ENCODE measurements around the gene ARHGAP45. TPM values are rescaled to one million over a fixed set of nuclear protein-coding genes. Genes with fewer than 3 reads are reported as not detected.

ARHGAP45 gene
- total and polyA plus RNA-seq, 9 of the 15 experiments (the other 6 are each of a cell fraction or from before 2014, with no cell fraction given) = 0.08 to 22.1 (median 4.2) TPM

- TF ChIP-seq, protein P1, sequence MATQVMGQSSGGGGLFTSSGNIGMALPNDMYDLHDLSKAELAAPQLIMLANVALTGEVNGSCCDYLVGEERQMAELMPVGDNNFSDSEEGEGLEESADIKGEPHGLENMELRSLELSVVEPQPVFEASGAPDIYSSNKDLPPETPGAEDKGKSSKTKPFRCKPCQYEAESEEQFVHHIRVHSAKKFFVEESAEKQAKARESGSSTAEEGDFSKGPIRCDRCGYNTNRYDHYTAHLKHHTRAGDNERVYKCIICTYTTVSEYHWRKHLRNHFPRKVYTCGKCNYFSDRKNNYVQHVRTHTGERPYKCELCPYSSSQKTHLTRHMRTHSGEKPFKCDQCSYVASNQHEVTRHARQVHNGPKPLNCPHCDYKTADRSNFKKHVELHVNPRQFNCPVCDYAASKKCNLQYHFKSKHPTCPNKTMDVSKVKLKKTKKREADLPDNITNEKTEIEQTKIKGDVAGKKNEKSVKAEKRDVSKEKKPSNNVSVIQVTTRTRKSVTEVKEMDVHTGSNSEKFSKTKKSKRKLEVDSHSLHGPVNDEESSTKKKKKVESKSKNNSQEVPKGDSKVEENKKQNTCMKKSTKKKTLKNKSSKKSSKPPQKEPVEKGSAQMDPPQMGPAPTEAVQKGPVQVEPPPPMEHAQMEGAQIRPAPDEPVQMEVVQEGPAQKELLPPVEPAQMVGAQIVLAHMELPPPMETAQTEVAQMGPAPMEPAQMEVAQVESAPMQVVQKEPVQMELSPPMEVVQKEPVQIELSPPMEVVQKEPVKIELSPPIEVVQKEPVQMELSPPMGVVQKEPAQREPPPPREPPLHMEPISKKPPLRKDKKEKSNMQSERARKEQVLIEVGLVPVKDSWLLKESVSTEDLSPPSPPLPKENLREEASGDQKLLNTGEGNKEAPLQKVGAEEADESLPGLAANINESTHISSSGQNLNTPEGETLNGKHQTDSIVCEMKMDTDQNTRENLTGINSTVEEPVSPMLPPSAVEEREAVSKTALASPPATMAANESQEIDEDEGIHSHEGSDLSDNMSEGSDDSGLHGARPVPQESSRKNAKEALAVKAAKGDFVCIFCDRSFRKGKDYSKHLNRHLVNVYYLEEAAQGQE (IDR thresholded peaks at IDR 0.05; ENCODE audit: borderline replicate concordance) = no peak
- TF ChIP-seq, protein P1 (CRISPR knock-in tag; IDR thresholded peaks at IDR 0.05; ENCODE audit: low read depth) = 0 out of 2 replicates have a peak, but pooled peaks have one; percentile 14
- TF ChIP-seq HMGN3 (IDR thresholded peaks at IDR 0.05; ENCODE audit: borderline replicate concordance, extremely low read depth, insufficient read length, low read depth, low read length) (peak; percentile 90), MAZ (CRISPR knock-in tag; conservative IDR thresholded peaks at IDR 0.05 in 1 of 2, IDR thresholded peaks at IDR 0.05 in 1 of 2) (peak in 1 of 2 experiments; percentile 79), TCF15 (CRISPR knock-in tag; IDR thresholded peaks at IDR 0.05) (no peak), ETS2 (tag; IDR thresholded peaks at IDR 0.05; ENCODE audit: borderline replicate concordance, poor library complexity, severe bottlenecking) (no peak), ZNF696 (CRISPR knock-in tag; conservative IDR thresholded peaks at IDR 0.05) (no peak), L3MBTL2 (IDR thresholded peaks at IDR 0.05) (peak; percentile 73), GABPA (tag; conservative IDR thresholded peaks at IDR 0.05; ENCODE audit: low read depth) (peak; percentile 62; the same call in 1 of the 2 replicates), BRD4 (IDR thresholded peaks at IDR 0.05) (no peak), CREM (IDR thresholded peaks at IDR 0.05; ENCODE audit: low read depth) (peak; percentile 87), BMI1 (IDR thresholded peaks at IDR 0.05; ENCODE audit: low read length) (no peak), HNRNPK (IDR thresholded peaks at IDR 0.05; ENCODE audit: low read depth, low read length, poor library complexity, severe bottlenecking) (no peak), RBM25 (IDR thresholded peaks at IDR 0.05; ENCODE audit: low read depth, low read length, severe bottlenecking) (peak; percentile 98), CXXC5 (CRISPR knock-in tag; IDR thresholded peaks at IDR 0.05) (peak; percentile 97)
- TF ChIP-seq, protein P2, sequence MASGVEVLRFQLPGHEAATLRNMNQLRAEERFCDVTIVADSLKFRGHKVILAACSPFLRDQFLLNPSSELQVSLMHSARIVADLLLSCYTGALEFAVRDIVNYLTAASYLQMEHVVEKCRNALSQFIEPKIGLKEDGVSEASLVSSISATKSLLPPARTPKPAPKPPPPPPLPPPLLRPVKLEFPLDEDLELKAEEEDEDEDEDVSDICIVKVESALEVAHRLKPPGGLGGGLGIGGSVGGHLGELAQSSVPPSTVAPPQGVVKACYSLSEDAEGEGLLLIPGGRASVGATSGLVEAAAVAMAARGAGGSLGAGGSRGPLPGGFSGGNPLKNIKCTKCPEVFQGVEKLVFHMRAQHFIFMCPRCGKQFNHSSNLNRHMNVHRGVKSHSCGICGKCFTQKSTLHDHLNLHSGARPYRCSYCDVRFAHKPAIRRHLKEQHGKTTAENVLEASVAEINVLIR (CRISPR knock-in tag; IDR thresholded peaks at IDR 0.05) = peak; percentile 29; the same call in 1 of the 2 replicates
These were observed 27.1 kb upstream of the ARHGAP45 start, which contains the start of gene ABCA7 (continued) for GRCh38 chr19:1039646-1040475.
